UCSD-AML1 (cell line): ENCODE data around the gene CAMK1G.

Experiments
- DNase-seq: peaks from one replicate; lab custom pipeline; 2025; ENCODE audit not compliant: unreplicated experiment; lab: John Stamatoyannopoulos, UW

The CAMK1G gene

GRCh38 chr1:209597499-209597898, 14.0 kb downstream of the CAMK1G start:
- DNase-seq, result no peak

GRCh38 chr1:209598227-209598626, 14.7 kb downstream of the CAMK1G start:
- no peak for DNase-seq

GRCh38 chr1:209600541-209600940, 17.0 kb downstream of the CAMK1G start:
- no peak for DNase-seq

GRCh38 chr1:209601809-209602657, 18.5 kb downstream of the CAMK1G start:
- DNase-seq, result peak; percentile 18

- no peak for DNase-seq
These were observed 20.4 kb downstream of the CAMK1G start for GRCh38 chr1:209603877-209604276.

GRCh38 chr1:209607102-209607794, 23.7 kb downstream of the CAMK1G start:
- DNase-seq, result no peak

- no peak for DNase-seq
These were observed 24.3 kb downstream of the CAMK1G start for GRCh38 chr1:209607795-209608178.

GRCh38 chr1:209609041-209609790, 25.7 kb downstream of the CAMK1G start:
- DNase-seq, result no peak

GRCh38 chr1:209609791-209610630, 26.5 kb downstream of the CAMK1G start:
- no peak for DNase-seq

- no peak for DNase-seq
These were observed 27.1 kb downstream of the CAMK1G start for GRCh38 chr1:209610631-209610905.

GRCh38 chr1:209611771-209612570, 28.5 kb downstream of the CAMK1G start:
- DNase-seq, result no peak

- DNase-seq, result no peak
These were observed 29.3 kb downstream of the CAMK1G start for GRCh38 chr1:209612646-209613399.

GRCh38 chr1:209613400-209614150, 30.1 kb downstream of the CAMK1G start:
- no peak for DNase-seq

- DNase-seq, result no peak
These were observed 30.6 kb downstream of the CAMK1G start for GRCh38 chr1:209614151-209614420.

- DNase-seq, result no peak
These were observed 31.4 kb downstream of the CAMK1G start for GRCh38 chr1:209614906-209615305.

- DNase-seq, result no peak
These were observed 33.0 kb downstream of the CAMK1G start for GRCh38 chr1:209616366-209617046.

GRCh38 chr1:209617047-209617673, 33.6 kb downstream of the CAMK1G start:
- no peak for DNase-seq

- DNase-seq, result no peak
These were observed 34.2 kb downstream of the CAMK1G start for GRCh38 chr1:209617755-209618154.
